Measurements from ENCODE around the gene MTRF1L.
A peak's percentile ranks its signal among the peaks of the same experiment; 100 is the strongest.
"Not testable (repeated sequence)": the region's sequence is repeated elsewhere in the genome, so short reads cannot be mapped to it uniquely, and the experiment has no call there.

Gene MTRF1L

DNA sequence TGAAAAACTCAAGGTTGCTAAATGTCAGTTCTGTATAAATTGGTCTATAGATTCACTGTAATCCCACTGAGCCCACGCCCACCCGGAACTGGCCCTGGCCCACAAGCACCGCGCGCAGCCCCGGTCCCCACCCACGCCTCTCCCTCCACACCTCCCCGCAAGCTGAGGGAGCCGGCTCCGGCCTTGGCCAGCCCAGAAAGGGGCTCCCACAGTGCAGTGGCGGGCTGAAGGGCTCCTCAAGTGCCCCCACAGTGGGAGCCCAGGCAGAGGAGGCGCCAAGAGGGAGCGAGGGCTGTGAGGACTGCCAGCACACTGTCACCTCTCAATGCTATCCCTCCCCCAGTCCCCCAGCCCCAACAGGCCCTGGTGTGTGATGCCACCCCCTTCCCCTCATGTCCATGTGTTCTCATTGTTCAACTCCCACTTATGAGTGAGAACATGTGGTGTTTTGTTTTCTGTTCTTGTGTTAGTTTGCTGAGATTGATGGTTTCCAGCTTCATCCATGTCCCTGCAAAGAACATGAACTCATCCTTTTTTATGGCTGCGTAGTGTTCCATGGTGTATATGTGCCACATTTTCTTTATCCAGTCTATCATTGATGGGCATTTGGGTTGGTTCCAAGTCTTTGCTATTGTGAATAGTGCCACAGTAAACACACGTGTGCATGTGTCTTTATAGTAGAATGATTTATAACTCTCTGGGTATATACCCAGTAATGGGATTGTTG is 36.2 kb downstream of the MTRF1L start:
- not testable (repeated sequence) for DNase-seq

- DNase-seq: no peak
Observed at GRCh38 chr6:152959333-152959732, 43.2 kb downstream of the MTRF1L start.

DNA sequence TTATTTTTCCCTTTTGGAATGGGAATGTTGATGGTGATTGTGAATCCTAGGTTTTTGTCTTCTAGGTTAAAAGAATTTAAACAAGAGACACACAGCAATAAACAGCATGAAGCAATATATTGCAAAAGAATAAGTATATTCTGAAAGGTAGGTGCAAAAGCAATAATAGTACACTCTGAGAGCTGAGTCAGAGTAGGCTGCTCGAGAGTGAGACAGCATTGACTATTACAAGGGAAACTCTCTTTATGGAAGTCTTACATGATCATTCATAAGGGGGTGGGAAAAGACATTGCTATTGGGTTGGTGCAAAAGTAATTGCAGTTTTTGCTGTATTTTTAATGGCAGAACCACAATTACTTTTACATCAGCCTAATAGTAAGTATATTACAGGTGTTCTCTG is 44.7 kb downstream of the MTRF1L start:
- no peak for DNase-seq

GRCh38 chr6:152954443-152954842 is 48.1 kb downstream of the MTRF1L start:
- DNase-seq: no peak

- DNase-seq: peak; percentile 22 to 46 (median 42)
Observed at GRCh38 chr6:152952866-152953509, 49.5 kb downstream of the MTRF1L start.

GRCh38 chr6:152952045-152952444 is 50.5 kb downstream of the MTRF1L start:
- no peak for DNase-seq

- DNase-seq: no peak
Observed at GRCh38 chr6:152950240-152950639, 52.3 kb downstream of the MTRF1L start.

GRCh38 chr6:152948150-152948768 is 54.2 kb downstream of the MTRF1L start:
- DNase-seq: peak; percentile 53 to 64 (median 59)

DNA sequence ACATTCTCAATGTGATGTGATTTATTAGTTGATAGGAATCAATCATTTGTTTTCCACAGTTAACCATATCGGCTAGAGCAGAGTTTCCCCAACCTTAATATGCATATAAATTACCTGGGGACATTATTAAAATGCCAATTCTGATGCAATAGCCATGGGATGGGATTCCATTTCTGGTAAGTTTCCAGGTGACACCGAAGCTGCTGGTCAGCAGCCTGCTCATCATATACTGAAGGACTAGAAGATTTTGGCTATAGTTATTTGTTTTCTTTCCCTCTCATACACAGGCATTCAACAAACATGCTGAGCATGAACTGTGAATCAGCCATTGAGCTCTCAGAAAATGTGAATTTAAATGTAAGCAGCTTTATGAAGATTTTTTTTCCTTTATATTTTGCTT is 55.5 kb downstream of the MTRF1L start:
- DNase-seq: no peak

DNA sequence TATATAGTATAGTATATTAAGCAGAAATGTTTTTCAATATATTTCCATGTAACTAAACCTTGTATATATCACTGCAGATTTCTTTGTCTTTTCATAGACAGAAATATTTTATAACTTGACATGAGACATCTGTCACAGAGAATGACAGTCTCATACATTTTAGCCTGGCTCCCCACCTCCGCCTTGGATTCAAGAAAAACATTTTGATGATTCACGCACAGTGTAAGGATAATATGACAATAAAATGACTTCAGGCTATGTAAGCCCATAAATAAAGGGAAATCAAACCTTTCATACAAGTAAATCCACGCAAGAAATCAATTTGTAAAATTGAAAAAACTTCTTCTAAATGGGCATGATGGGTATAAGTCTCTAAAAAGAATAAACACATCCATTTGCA is 56.0 kb downstream of the MTRF1L start:
- no peak for DNase-seq

GRCh38 chr6:152943260-152943897 is 59.1 kb downstream of the MTRF1L start:
- DNase-seq: peak in 1 of 3 donors; percentile 24

DNA sequence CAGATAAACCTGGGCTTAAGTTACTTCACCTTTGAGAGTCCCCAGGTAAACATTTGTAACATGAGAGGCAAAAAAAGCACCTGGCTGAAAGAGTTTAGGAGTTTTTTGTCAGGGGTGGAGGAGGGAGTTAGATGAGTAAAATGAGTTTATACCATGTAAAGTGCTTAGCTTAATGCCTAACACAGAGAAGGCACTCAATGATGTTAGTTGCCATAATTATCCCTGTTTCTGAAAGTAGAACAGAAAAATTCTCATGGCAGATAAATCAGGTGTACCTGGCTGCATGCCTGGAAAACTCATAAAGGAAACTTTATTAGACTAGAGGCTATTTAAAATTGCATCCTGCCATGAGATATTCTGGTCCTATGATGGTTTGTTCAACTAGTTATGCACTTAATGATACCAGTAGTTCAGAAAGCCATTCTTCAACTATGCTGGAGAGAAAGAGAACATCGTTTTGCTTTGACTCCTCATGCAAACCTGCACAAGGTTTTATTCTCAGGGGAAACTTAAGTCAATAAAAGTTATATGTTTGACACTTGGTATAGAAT is 60.1 kb downstream of the MTRF1L start:
- no peak for DNase-seq

GRCh38 chr6:152941746-152942145 is 60.8 kb downstream of the MTRF1L start:
- no peak for DNase-seq
